GM21723 (cell line): ENCODE data around the gene ADRA2C.

ENCODE experiments used
- ATAC-seq: cut with Tn5 transposase; IDR thresholded peaks from one replicate; pipeline ENCODE4 v1.9.1; 2021; ENCODE audit warnings: mild to moderate bottlenecking, moderate library complexity; ENCODE audit not compliant: unreplicated experiment

ADRA2C gene

DNA sequence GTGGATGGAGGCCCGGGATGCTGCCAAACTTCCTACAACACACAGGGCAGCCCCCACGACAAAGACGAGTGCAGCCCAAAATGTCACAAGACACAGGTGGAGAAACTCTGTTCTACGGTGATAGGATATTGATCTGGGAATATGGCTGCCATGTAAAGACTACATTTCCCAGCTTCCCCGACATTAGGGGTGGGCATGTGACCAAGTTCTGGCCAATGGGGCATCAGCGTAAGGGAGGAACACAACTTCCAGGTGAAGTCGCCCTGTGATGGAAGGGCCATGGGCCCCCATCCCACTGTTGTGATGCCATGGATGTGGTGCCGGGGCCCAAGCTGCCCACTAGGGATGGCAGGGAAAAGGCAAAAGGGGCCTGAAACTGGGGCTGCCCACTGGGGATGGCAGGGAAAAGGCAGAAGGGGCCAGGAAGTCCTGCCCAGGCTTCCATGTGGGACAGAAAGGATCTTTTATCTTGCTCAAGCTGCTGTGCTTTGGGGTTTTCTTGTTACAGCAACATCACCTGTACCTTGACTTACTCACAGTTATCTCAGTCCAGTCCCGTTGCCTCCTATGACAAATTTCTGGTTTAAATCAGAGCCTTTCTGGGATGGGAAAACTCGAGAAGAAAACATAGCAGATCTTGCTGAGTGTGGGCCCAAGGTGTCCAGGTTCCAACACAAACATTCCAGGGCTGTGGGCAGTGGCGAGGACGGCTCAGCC, 9.7 kb upstream of the ADRA2C start:
- no peak for ATAC-seq

GRCh38 chr4:3759236-3759635, 6.9 kb upstream of the ADRA2C start:
- ATAC-seq, result no peak

GRCh38 chr4:3760346-3760745, 5.8 kb upstream of the ADRA2C start:
- ATAC-seq, result no peak

DNA sequence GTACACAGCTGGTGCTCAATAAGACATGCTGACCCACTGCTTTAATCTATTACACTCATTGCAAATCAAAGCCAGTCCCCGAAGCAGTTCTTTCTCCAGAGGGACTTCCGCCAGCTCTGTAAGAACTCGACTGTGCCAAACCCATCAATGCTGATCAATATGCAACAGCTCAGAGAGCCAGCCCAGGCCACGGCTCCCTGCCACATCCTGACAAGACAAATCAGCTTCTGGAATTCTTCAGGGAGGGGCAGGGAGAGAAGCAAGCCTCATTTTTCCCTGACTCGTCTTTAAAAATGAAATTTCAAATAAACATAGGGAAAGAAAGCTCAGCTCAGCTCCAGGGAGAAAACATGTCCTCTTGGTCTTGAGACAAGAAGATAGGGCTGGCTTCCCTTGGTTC, 5.3 kb upstream of the ADRA2C start:
- ATAC-seq, result no peak

DNA sequence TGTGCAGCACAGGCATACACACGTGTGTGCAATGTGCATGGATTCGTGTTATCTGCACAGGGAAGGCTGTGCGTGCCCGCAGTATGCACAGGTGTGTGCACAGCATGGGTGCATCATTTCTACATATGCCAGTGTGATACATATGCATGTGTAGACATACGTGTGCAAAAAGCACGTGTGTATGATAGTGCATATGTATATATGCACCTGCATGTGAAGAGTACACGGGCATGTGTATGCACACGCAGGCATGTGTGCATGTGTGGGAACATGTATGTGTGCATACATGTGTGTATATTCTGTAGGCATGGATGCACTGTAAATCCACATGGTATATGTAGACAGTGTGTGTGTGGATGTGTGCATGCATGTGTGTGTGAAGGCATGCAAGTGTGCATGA, 3.9 kb upstream of the ADRA2C start:
- ATAC-seq, result no peak

DNA sequence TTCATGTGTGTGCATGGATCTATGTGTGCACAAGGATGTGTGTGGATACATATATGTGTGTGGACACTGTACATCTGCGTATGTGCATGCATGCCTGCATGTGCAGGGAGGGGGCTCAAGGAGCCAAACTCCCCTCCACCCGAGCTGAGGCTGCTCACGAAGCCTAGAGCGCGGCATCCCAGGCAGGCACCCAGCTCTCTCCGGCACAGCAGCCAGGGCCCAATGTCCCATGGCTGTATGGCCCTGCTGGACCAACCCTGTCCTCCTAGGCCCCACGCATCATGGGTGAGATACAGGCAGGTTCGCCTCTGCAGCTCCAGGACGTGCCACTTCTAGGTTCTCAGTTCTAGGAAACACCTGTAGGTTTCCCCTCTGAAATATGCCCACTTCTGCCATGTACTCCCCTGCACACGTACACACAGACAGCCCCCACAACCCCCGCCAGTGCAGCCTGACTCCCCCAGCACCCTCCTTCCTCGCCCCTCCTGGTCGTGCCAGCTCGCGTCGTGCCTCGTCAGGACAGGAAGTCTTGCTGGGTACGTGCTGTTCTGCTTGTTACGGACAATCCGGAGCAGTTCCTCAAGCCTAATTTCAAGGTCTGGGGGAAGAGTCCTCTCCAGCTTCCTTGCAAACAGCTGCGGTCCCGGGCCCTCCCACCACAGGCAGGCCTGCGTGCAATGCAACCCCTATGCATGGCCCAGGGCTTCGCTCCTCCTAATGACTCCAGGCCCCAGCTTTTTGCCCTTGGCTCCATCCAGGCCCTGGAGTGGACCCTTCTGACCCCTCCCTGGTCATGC, 3.2 kb upstream of the ADRA2C start:
- no peak for ATAC-seq

GRCh38 chr4:3765271-3766035, 732 bp upstream of the ADRA2C start:
- no peak for ATAC-seq

- ATAC-seq, result no peak
These were observed 792 bp downstream of the ADRA2C start for GRCh38 chr4:3766785-3767569.

DNA sequence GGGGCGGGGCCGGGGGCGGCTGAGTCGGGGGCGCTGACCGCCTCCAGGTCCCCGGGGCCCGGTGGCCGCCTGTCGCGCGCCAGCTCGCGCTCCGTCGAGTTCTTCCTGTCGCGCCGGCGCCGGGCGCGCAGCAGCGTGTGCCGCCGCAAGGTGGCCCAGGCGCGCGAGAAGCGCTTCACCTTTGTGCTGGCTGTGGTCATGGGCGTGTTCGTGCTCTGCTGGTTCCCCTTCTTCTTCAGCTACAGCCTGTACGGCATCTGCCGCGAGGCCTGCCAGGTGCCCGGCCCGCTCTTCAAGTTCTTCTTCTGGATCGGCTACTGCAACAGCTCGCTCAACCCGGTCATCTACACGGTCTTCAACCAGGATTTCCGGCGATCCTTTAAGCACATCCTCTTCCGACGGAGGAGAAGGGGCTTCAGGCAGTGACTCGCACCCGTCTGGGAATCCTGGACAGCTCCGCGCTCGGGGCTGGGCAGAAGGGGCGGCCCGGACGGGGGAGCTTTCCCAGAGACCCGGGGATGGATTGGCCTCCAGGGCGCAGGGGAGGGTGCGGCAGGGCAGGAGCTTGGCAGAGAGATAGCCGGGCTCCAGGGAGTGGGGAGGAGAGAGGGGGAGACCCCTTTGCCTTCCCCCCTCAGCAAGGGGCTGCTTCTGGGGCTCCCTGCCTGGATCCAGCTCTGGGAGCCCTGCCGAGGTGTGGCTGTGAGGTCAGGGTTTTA, 1.5 kb downstream of the ADRA2C start:
- no peak for ATAC-seq

DNA sequence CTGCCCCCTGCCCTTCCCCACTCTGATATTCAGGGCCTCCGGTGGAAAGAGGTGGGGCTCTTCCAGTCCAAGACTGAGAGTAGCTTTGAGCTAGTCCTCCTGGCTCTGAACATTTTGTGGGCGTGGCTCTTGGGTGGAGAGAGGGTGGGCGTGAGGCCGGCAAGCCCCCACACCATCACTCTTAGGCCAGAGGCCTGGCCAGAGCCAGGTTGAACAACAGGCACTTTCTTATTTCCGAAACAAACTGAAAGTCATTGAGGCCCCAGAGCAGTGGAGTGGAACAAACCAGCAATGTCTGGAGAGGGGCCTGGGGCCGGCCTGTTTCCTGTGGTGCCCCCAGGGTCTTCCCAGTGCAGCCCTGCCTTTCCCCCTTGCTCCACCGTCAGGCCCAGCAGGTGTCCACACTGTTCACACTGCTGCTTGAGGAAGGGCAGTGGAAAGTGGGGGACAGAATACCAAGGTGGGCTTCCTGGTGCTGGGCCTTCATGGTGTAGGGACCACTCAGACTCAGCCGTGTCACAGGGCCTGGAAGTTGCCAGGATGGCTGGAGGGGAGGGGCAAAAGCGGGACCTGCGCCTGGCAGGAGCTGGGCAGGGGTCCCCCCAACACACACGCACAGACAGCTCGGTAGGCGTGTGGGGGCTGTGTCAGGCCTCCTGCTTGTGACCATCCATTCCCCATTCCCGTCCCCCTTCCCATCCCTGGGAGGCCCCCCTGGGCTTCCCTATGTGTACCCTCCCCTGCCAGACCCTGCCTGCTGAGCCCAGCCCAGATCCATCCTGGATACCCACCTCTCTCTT, 2.9 kb downstream of the ADRA2C start:
- ATAC-seq, result no peak

DNA sequence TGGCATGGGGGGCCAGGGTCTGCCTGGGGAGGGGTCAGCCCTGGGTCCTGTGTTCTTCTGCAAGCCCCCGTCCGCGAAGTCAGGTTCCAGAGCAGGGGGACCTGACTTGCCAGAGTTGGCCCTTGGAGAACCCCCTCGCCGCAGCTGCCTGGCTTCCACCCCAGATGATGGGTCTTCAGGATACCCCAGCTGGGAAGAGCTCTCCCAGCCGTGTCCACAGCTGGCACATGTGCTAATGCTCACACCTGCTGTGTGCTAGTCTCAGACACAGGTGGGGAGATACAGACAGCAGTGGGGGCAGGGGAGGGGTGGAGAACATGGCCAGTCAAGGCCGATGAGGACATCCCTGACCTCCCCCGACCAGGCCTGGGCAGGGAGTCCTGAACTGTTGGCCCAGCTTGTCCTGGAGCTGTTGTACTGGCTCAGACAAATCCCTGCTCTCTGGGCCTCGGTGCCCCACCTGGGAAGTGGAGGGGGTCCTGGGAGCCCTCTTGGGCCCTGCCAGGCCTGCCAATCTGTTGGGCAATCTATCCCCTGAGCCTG, 3.5 kb downstream of the ADRA2C start:
- no peak for ATAC-seq

- no peak for ATAC-seq
These were observed 4.4 kb downstream of the ADRA2C start for GRCh38 chr4:3770323-3771163.

DNA sequence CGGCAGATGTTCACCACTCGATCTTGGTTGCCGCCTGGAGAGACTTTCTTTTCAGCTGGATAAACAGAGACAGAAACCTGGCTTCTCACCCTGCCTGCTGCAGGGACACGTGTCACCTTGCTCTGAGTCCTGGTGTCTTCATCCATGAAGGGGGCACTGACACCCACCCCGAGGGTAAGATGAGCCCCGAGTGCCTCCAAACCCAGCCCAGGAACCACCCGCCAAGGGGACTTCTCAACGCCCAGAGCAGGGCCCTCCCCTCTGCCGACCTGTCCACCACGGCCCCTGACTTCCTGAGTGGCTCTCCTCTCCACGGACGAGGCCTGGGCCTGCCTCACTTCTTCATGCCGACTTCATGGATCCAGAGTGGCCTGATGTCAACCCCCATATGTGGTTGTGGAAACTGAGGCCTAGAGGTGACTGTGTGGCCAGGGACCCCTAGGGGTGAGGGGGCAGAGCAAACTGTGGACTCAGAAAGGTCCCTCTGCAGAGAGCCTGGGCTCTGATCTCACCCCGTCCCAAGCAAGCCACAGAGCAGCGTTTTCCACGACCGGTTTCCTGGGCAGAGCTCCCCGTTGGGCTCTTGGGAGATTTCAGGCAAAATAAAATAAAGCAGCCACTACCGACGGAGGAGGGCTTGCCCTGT, 5.1 kb downstream of the ADRA2C start:
- ATAC-seq, result no peak

DNA sequence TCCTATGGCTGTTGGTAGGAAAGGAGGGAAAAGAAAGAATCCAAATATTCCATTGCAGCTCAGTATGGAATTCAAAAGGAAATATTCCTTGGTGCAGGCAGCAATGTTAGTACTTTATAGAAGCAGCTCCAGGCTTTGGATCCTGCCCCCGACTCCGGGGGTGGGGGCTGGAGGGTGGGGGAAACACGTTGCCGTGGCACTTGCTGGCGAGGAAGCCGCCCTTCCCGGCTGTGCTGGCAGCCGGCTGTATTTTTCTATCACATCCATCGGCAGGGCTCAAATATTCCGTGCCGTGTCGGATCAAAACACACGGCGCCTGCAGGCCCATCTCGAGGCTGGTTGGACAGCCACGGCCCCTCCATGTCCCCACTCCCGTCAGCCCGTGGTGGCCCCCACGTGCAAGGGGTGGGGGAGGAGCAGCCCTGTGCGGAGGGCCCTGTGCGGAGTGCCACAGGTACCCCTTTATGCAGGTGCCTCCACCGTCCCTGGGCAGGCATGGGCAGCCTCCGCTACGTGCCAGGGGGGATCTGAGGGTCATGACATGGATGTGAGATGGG, 5.8 kb downstream of the ADRA2C start:
- ATAC-seq, result no peak

- ATAC-seq, result no peak
These were observed 6.4 kb downstream of the ADRA2C start for GRCh38 chr4:3772632-3773031.

- no peak for ATAC-seq
These were observed 7.4 kb downstream of the ADRA2C start for GRCh38 chr4:3773552-3774001.

- no peak for ATAC-seq
These were observed 8.2 kb downstream of the ADRA2C start for GRCh38 chr4:3774253-3774883.
